SU-DHL-6 (cell line): Measurements from ENCODE around the gene SERINC3.

Experiments used
- CTCF ChIP-seq: fragments of 200-600 bp; sonication (generic); IDR thresholded peaks from one replicate; pipeline ENCODE4 v1.5.1; 2017; ENCODE audit warnings: antibody characterized with exemption, mild to moderate bottlenecking, low read length, moderate library complexity; ENCODE audit not compliant: insufficient read depth, poor library complexity, severe bottlenecking
- EZH2phosphoT487 ChIP-seq: fragments of 200-600 bp; sonication (generic), shearing (Covaris generic); conservative IDR thresholded peaks from 2 replicates; pipeline ENCODE4 v1.6.1; 2018; ENCODE audit warnings: mild to moderate bottlenecking, antibody characterized with exemption, low read length, moderate library complexity, mixed read lengths

- TF ChIP-seq CTCF (no peak), EZH2phosphoT487 (no peak)
Observed at GRCh38 chr20:44543358-44543757, 21.5 kb upstream of the SERINC3 start.
